ENCODE measurements around the gene PLXNB3. TPM values are rescaled to one million over a fixed set of nuclear protein-coding genes. Genes with fewer than 3 reads are reported as not detected.
"Not testable (repeated sequence)": the region's sequence is repeated elsewhere in the genome, so short reads cannot be mapped to it uniquely, and the experiment has no call there.

The PLXNB3 gene
- total RNA-seq, 2 experiments from 2014 or later = 1.3 to 2.1 TPM

- POLR2A ChIA-PET = no interaction called here
- Mint-ChIP-seq H3K9me3 (no peaks in the 10 kb centered on the region), H3K27ac (no peak overlapping the region), H3K36me3 (no peaks in the 10 kb centered on the region), H3K4me1 (no peaks in the 10 kb centered on the region), H3K4me3 (no peak overlapping the region), H3K27me3 (no peaks in the 10 kb centered on the region)
- DNase-seq = no peak
- ATAC-seq (ENCODE audit: low read depth) = no peak
These were observed 39.4 kb downstream of the PLXNB3 start for GRCh38 chrX:153803211-153804099.

DNA sequence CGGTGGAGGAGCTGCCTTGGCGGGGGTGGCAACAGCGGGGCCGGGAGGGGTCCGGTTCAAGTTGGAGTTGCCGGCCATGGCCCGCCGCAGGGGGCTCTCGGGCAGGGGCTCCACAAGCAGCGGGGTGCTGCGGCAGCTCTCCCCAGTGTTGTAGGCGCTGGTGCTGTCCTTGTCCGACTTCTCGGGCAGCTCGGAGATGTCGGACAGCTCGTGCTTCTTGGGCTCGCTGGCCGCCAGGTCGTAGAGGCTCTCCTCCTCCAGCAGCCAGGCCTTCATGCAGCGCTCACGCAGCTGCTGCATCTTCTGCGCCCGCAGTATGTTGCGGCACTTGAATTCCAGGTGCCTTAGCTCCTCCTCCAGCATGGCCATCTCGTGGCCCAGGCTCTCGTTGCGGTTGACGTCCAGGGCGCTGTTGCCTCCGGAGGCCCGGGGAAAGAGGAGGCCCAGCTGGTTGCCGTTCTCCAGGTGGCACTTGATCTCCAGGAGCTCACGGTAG is 40.1 kb downstream of the PLXNB3 start:
- no peaks in the 10 kb centered on the region for H3K9me3 Mint-ChIP-seq
- no peaks in the 10 kb centered on the region for H3K27me3 Mint-ChIP-seq
- ATAC-seq (ENCODE audit: low read depth) (no peak), DNase-seq (no peak)
- H3K4me3 Mint-ChIP-seq = no peak overlapping the region
- H3K4me1 Mint-ChIP-seq = no peaks in the 10 kb centered on the region
- H3K27ac Mint-ChIP-seq = no peak overlapping the region
- H3K36me3 Mint-ChIP-seq = no peaks in the 10 kb centered on the region
- POLR2A ChIA-PET = no interaction called here

DNA sequence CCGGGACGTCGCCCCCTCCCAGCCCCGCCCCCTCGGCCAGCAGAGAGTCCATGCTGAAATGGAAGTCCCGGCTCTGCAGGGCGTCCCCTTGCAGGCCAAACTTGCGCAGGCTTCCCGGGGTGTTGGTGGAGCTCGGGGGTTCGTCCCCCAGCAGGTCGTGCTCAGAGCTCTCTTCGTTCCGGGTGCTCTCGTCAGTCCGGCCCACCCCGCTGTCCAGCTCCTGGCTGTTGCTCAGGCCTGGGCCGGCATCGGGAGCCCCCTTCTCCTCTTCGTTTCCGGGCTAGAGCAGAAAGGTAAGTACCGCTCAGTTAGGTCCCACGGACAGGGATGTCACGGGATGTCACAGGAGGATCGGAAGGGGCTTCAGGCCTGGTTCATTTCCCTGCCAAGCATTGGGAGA is 40.6 kb downstream of the PLXNB3 start:
- H3K36me3 Mint-ChIP-seq = no peaks in the 10 kb centered on the region

GRCh38 chrX:153805436-153805835 is 41.4 kb downstream of the PLXNB3 start:
- Mint-ChIP-seq H3K27me3 (no peaks in the 10 kb centered on the region), H3K27ac (no peak overlapping the region), H3K4me3 (no peak overlapping the region), H3K9me3 (no peaks in the 10 kb centered on the region), H3K4me1 (no peaks in the 10 kb centered on the region), H3K36me3 (no peaks in the 10 kb centered on the region)
- ATAC-seq (ENCODE audit: low read depth) (no peak), DNase-seq (no peak)
- POLR2A ChIA-PET = no interaction called here

More for the DNA sequence above, 40.6 kb downstream of the PLXNB3 start:
- DNase-seq (no peak), ATAC-seq (ENCODE audit: low read depth) (no peak)
- Mint-ChIP-seq H3K4me1 (no peaks in the 10 kb centered on the region), H3K4me3 (no peak overlapping the region), H3K27me3 (no peaks in the 10 kb centered on the region), H3K9me3 (no peaks in the 10 kb centered on the region), H3K27ac (no peak overlapping the region)
- POLR2A ChIA-PET = no interaction called here

DNA sequence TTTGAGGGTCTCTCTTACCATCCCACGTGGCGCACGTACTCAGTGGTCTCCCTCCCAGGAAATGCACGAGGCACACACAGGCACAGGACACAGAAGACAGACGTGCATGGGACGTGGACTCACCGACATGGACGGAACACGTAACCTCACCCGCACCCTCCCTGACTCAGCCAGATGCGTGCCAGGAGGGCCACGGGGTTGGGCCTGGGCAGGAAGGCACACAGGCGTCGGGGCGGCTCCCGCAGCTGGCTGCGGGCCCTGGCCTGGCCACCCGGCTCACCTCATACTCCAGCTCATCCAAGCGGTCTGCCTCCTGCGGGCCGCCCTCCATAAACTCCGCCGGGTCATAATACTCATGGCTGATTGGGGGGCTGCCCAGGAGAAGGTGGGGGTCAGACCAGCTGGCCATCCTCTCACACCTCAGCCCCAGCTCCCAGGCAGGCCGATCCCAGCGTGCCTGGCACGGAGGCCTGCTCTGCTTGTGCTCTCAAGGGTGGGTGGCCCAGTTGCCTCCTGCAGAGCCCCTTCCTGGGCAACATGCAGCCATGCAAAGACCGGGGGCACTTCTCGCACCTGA is 43.0 kb downstream of the PLXNB3 start:
- no peaks in the 10 kb centered on the region for H3K36me3 Mint-ChIP-seq
- POLR2A ChIA-PET = no interaction called here
- H3K27ac Mint-ChIP-seq = no peak overlapping the region
- no peaks in the 10 kb centered on the region for H3K4me1 Mint-ChIP-seq
- H3K4me3 Mint-ChIP-seq = no peak overlapping the region
- peaks cover 3% of the 10 kb centered on the region for H3K27me3 Mint-ChIP-seq
- DNase-seq (no peak), ATAC-seq (ENCODE audit: low read depth) (no peak)
- no peaks in the 10 kb centered on the region for H3K9me3 Mint-ChIP-seq

DNA sequence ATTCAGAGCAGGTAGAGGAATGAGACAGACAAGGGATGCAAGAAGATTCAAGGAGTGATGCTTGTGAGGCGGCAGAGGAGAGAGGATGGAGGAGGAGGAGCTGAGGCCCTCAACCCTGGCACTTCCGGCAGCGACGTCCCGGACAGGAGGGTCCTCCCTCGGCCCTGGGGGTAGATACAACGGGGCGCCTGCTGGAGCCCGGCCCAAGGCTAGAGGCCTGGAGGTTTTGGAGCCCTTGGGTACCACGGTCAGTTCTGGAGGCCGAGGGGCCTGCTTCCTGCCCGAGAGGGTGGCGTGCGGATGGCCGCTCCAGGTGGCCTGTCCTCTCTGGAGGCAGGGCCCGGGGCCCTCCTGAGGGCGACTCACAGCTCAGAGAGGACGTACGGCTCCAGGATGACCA is 43.9 kb downstream of the PLXNB3 start:
- ATAC-seq (ENCODE audit: low read depth) (no peak), DNase-seq (no peak)
- peaks cover 11% of the 10 kb centered on the region for H3K27me3 Mint-ChIP-seq
- H3K36me3 Mint-ChIP-seq = no peaks in the 10 kb centered on the region
- no peaks in the 10 kb centered on the region for H3K9me3 Mint-ChIP-seq
- POLR2A ChIA-PET = no interaction called here
- H3K4me1 Mint-ChIP-seq = no peaks in the 10 kb centered on the region
- no peak overlapping the region for H3K27ac Mint-ChIP-seq
- no peak overlapping the region for H3K4me3 Mint-ChIP-seq

DNA sequence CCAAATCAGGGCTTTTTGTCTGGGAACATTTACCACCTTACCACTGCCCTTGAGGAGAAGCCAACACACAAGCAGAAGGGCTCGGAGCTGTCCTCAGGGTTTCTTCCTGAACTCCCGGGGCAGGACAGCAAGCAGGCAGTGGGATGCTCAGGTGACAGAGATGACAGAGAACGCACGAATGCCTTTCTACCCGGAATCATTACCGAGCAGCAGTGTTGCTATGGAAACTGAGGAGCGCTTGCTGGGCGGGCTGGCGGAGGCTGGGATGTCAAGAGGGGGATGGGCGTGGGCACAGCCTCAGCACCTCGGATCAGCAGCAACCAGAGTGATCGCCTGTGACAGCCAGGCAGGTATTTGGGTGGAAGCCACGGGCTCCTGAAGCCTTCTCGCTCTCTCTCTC is 48.2 kb downstream of the PLXNB3 start:
- Mint-ChIP-seq H3K4me1 (peaks cover 10% of the 10 kb centered on the region), H3K27me3 (peaks cover 16% of the 10 kb centered on the region), H3K4me3 (no peak overlapping the region), H3K36me3 (no peaks in the 10 kb centered on the region), H3K27ac (no peak overlapping the region), H3K9me3 (no peaks in the 10 kb centered on the region)
- ATAC-seq (ENCODE audit: low read depth) (no peak), DNase-seq (no peak)
- POLR2A ChIA-PET = no interaction called here

- DNase-seq = no peak
- no peak overlapping the region for H3K4me3 Mint-ChIP-seq
- H3K27ac Mint-ChIP-seq = peak overlapping the region; percentile 30
- POLR2A ChIA-PET = no interaction called here
- no peaks in the 10 kb centered on the region for H3K9me3 Mint-ChIP-seq
- ATAC-seq (ENCODE audit: low read depth) = no peak
- no peaks in the 10 kb centered on the region for H3K36me3 Mint-ChIP-seq
- peaks cover 18% of the 10 kb centered on the region for H3K27me3 Mint-ChIP-seq
- peaks cover 13% of the 10 kb centered on the region for H3K4me1 Mint-ChIP-seq
These were observed 49.1 kb downstream of the PLXNB3 start for GRCh38 chrX:153813161-153813560.

GRCh38 chrX:153814591-153815315 is 50.7 kb downstream of the PLXNB3 start:
- no peak for ATAC-seq (ENCODE audit: low read depth)
- Mint-ChIP-seq H3K36me3 (no peaks in the 10 kb centered on the region), H3K4me1 (peaks cover 13% of the 10 kb centered on the region), H3K27ac (no peak overlapping the region), H3K9me3 (no peaks in the 10 kb centered on the region), H3K27me3 (peaks cover 22% of the 10 kb centered on the region), H3K4me3 (no peak overlapping the region)
- DNase-seq = no peak
- POLR2A ChIA-PET = no interaction called here

DNA sequence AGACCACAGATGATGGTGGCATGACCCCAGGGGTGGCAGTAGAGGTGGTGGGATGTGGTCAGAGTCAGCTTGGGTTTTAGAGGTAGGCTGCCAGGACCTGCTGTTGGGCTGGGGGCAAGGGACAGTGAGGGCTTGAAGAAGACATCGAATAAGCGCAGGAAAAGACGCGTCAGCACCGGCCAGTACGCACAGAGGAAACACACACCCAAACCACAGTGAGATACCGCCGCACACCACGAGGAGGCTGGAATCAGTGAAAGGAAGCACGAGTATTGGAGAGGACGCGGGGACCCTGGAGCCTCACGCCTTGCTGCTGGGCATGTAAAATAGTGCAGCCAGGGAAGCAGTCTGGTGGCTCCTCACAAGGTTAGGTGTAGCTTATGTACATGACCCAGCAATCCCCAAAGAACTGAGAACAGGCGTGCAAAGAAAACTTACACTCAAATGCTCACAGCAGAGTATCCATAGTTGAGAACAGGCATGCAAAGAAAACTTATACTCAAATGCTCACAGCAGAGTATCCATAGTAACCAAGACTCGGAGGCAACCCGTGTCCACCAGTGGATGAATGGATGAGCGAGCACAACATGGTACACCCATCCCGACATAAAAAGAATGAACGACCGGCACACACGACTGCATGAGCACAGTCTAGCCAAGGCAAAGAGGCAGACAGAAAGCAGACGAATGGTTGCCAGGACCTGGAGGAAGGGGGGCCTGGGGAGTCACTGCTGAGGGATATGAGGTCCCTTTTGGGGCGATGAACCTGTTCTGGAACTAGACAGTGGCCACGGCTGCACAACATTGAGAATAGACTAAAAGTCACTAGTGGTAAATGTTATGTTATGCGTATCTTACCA is 53.0 kb downstream of the PLXNB3 start:
- POLR2A ChIA-PET = no interaction called here
- H3K4me3 Mint-ChIP-seq = peak overlapping the region; percentile 25
- peaks cover 20% of the 10 kb centered on the region for H3K4me1 Mint-ChIP-seq
- H3K9me3 Mint-ChIP-seq = no peaks in the 10 kb centered on the region
- DNase-seq (peak; percentile 41), ATAC-seq (ENCODE audit: low read depth) (peak; percentile 57)
- H3K36me3 Mint-ChIP-seq = no peaks in the 10 kb centered on the region
- H3K27ac Mint-ChIP-seq = no peak overlapping the region
- peaks cover 20% of the 10 kb centered on the region for H3K27me3 Mint-ChIP-seq

DNA sequence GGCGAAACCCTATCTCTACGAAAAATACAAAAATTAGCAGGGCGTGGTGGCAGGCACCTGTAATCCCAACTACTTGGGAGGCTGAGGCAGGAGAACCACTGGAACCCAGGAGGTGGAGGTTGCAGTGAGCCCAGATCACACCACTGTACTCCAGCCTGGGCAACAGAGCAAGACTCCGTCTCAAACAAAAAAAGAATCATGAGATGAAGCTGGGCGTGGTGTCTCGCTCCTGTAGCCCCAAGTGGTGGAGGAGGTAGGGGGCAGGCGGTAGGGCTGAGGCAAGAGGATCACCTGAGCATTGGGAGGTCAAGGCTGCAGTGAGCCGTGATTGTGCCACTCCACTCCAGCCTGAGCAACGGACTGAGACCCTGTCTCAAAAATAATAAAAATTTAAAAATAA is 54.0 kb downstream of the PLXNB3 start:
- H3K27ac Mint-ChIP-seq; DNase-seq; H3K4me3 Mint-ChIP-seq; POLR2A ChIA-PET; ATAC-seq (ENCODE audit: low read depth); H3K36me3 Mint-ChIP-seq; H3K9me3 Mint-ChIP-seq: not testable (repeated sequence)
- Mint-ChIP-seq H3K27me3 (peaks cover 10% of the 10 kb centered on the region), H3K4me1 (peaks cover 26% of the 10 kb centered on the region)

- no peak overlapping the region for H3K27ac Mint-ChIP-seq
- H3K9me3 Mint-ChIP-seq = no peaks in the 10 kb centered on the region
- H3K4me1 Mint-ChIP-seq = peaks cover 26% of the 10 kb centered on the region
- H3K27me3 Mint-ChIP-seq = peaks cover 13% of the 10 kb centered on the region
- peak; percentile 76 for DNase-seq
- peak; percentile 76 for ATAC-seq (ENCODE audit: low read depth)
- H3K4me3 Mint-ChIP-seq = peak overlapping the region; percentile 42
- no peaks in the 10 kb centered on the region for H3K36me3 Mint-ChIP-seq
- POLR2A ChIA-PET = interaction anchor here (0.9 kb wide), 1 partner anchor 19 kb away, joined by 3 read pairs; no protein-coding TSS in a partner anchor
These were observed 54.7 kb downstream of the PLXNB3 start for GRCh38 chrX:153818571-153819383.

Data from activated naive CD8-positive, alpha-beta T cell treated with anti-CD3 and anti-CD28 coated beads, Interleukin-2, amount 10 ng/mL, durations not matched to agents 7 days and 5 days (primary cell).